ENCODE measurements around the gene MEGF11.

DNA sequence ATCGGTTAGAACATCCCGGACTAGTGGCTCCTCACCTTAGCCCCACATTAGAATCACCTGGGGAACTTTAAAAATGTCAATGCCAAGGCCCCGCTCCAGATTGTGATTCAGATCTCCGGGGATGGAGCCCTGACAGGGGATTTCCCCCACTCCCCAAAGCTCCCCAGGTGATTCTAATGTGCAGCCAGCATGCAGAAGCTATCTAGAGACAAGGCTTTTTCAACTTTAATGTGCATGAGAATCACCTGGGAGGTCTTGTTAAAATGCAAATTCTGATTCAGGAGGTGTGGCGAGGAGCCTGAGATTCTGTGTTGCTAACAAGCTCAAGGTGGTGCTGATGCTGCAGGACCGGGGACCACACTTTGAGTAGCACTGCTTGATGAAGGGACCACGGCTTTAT, 227.6 kb downstream of the MEGF11 start:
- TF ChIP-seq, protein P1, sequence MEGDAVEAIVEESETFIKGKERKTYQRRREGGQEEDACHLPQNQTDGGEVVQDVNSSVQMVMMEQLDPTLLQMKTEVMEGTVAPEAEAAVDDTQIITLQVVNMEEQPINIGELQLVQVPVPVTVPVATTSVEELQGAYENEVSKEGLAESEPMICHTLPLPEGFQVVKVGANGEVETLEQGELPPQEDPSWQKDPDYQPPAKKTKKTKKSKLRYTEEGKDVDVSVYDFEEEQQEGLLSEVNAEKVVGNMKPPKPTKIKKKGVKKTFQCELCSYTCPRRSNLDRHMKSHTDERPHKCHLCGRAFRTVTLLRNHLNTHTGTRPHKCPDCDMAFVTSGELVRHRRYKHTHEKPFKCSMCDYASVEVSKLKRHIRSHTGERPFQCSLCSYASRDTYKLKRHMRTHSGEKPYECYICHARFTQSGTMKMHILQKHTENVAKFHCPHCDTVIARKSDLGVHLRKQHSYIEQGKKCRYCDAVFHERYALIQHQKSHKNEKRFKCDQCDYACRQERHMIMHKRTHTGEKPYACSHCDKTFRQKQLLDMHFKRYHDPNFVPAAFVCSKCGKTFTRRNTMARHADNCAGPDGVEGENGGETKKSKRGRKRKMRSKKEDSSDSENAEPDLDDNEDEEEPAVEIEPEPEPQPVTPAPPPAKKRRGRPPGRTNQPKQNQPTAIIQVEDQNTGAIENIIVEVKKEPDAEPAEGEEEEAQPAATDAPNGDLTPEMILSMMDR (conservative IDR thresholded peaks at IDR 0.05; ENCODE audit: low read depth, low read length) = no peak
- TF ChIP-seq EZH2phosphoT487 (IDR thresholded peaks at IDR 0.05; ENCODE audit: borderline replicate concordance, low read length) (no peak), EZH2 (IDR thresholded peaks at IDR 0.05; ENCODE audit: low read length, unreplicated experiment) (no peak)
